ENCODE results near the gene CCDC91. TPM values are rescaled to one million over a fixed set of nuclear protein-coding genes. Genes with fewer than 3 reads are reported as not detected.

Gene CCDC91
- total RNA-seq, 1 experiment from 2014 or later: 35.9 TPM

DNA sequence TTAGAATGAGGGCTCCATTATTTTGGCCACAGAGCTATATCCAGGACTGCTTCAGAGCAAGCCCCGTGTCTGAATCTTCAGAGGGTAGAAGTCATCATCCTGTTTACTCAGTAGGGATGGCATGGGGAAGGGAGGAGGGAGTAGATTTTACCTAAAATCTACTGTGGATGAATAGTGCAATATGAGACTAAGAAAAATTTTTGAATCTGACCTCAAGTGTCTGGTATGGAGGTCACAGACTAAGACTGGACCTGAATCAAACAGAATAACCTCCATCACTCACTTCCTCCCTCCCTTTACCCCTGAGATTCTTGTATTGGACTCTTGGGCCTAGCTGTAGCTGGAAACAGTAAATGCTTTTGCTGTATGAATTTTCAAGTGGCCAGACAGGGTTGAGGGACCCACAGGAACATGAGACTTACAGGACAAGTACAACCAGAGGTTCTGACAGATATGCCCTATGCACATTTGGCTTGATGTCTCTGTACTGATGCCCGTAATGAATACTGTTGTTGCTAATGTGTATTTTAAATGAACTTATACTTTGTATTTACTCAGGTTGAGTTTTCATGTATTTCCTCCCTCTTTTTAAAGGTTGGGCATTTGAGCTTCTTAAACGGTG, 78.5 kb downstream of the CCDC91 start:
- BruUV-seq (replicated peaks): no TSS peak
- POLR2A ChIA-PET: no interaction called here
- intact Hi-C loops (cut with micrococcal nuclease): no loop called here
- TF ChIP-seq, protein P1, sequence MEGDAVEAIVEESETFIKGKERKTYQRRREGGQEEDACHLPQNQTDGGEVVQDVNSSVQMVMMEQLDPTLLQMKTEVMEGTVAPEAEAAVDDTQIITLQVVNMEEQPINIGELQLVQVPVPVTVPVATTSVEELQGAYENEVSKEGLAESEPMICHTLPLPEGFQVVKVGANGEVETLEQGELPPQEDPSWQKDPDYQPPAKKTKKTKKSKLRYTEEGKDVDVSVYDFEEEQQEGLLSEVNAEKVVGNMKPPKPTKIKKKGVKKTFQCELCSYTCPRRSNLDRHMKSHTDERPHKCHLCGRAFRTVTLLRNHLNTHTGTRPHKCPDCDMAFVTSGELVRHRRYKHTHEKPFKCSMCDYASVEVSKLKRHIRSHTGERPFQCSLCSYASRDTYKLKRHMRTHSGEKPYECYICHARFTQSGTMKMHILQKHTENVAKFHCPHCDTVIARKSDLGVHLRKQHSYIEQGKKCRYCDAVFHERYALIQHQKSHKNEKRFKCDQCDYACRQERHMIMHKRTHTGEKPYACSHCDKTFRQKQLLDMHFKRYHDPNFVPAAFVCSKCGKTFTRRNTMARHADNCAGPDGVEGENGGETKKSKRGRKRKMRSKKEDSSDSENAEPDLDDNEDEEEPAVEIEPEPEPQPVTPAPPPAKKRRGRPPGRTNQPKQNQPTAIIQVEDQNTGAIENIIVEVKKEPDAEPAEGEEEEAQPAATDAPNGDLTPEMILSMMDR (IDR thresholded peaks at IDR 0.05; ENCODE audit: unreplicated experiment): no peak
- Mint-ChIP-seq H3K9me3 (ENCODE audit: unreplicated experiment) (peaks cover 16% of the 10 kb centered on the region), H3K36me3 (ENCODE audit: insufficient read depth, unreplicated experiment) (no peaks in the 10 kb centered on the region), H3K4me3 (ENCODE audit: unreplicated experiment) (no peak overlapping the region), H3K27me3 (ENCODE audit: insufficient read depth, unreplicated experiment) (no peaks in the 10 kb centered on the region), H3K27ac (ENCODE audit: low read depth, unreplicated experiment) (no peak overlapping the region), H3K4me1 (ENCODE audit: insufficient read depth, unreplicated experiment) (no peaks in the 10 kb centered on the region)
- DNase-seq (ENCODE audit: unreplicated experiment): no peak
- CTCF ChIA-PET: no interaction called here

DNA sequence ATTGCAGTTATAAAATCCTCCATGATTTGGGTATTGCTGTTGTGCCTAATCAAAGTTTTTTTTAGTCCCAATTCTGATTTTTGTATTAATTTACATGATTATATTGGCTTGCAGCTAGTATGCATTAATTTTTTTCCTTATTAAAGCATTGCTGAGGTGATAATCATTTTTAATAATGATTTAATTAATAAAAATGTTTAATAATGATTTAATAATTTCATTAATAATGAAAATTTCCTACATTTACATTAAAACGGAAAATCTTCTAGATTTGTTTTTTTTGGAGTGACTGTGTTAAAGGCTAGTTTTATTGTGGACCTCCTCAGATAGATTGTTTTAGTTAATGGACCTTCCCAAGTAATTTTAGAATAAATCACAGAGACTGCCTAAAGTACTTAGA, 79.6 kb downstream of the CCDC91 start:
- H3K4me3 Mint-ChIP-seq (ENCODE audit: unreplicated experiment): no peak overlapping the region
- CTCF ChIA-PET: no interaction called here
- H3K27me3 Mint-ChIP-seq (ENCODE audit: insufficient read depth, unreplicated experiment): no peaks in the 10 kb centered on the region
- TF ChIP-seq, protein P1 (IDR thresholded peaks at IDR 0.05; ENCODE audit: unreplicated experiment): no peak
- no peaks in the 10 kb centered on the region for H3K4me1 Mint-ChIP-seq (ENCODE audit: insufficient read depth, unreplicated experiment)
- no peak for DNase-seq (ENCODE audit: unreplicated experiment)
- intact Hi-C loops (cut with micrococcal nuclease): no loop called here
- H3K27ac Mint-ChIP-seq (ENCODE audit: low read depth, unreplicated experiment): no peak overlapping the region
- peaks cover 16% of the 10 kb centered on the region for H3K9me3 Mint-ChIP-seq (ENCODE audit: unreplicated experiment)
- POLR2A ChIA-PET: no interaction called here
- H3K36me3 Mint-ChIP-seq (ENCODE audit: insufficient read depth, unreplicated experiment): no peaks in the 10 kb centered on the region
- BruUV-seq (replicated peaks): no TSS peak

DNA sequence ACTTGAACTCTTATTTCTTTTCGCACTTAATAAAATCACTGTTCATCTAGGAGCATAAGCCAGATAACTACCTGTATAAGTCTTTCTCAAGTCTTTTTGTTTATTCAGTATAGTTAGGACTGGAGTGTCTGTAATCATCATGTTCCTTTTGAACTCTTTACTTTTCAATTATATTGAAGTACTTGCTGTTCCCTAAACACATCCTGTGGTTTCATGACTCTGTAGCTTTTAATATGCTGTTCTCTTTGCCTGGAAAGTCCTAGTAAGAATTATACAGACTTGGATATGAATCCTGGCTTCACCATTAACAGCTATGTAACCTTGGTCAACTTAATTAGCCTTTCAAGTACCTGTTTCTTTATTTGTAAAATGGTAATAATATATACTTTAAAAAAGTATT, 88.2 kb downstream of the CCDC91 start:
- CTCF ChIA-PET: interaction anchor here (0.6 kb wide), 1 partner anchor 16 kb away, joined by 4 read pairs; no protein-coding TSS in a partner anchor
- TF ChIP-seq, protein P1 (IDR thresholded peaks at IDR 0.05; ENCODE audit: unreplicated experiment): no peak
- POLR2A ChIA-PET: interaction anchor here (0.9 to 1.1 kb wide), 2 partner anchors 15 to 86 kb away, joined by 4 to 7 read pairs; no protein-coding TSS in a partner anchor
- no peak for DNase-seq (ENCODE audit: unreplicated experiment)
- H3K27ac Mint-ChIP-seq (ENCODE audit: low read depth, unreplicated experiment): no peak overlapping the region
- H3K9me3 Mint-ChIP-seq (ENCODE audit: unreplicated experiment): no peaks in the 10 kb centered on the region
- H3K4me1 Mint-ChIP-seq (ENCODE audit: insufficient read depth, unreplicated experiment): no peaks in the 10 kb centered on the region
- intact Hi-C loops (cut with micrococcal nuclease): no loop called here
- H3K36me3 Mint-ChIP-seq (ENCODE audit: insufficient read depth, unreplicated experiment): no peaks in the 10 kb centered on the region
- BruUV-seq (replicated peaks): no TSS peak
- H3K4me3 Mint-ChIP-seq (ENCODE audit: unreplicated experiment): no peak overlapping the region
- no peaks in the 10 kb centered on the region for H3K27me3 Mint-ChIP-seq (ENCODE audit: insufficient read depth, unreplicated experiment)

DNA sequence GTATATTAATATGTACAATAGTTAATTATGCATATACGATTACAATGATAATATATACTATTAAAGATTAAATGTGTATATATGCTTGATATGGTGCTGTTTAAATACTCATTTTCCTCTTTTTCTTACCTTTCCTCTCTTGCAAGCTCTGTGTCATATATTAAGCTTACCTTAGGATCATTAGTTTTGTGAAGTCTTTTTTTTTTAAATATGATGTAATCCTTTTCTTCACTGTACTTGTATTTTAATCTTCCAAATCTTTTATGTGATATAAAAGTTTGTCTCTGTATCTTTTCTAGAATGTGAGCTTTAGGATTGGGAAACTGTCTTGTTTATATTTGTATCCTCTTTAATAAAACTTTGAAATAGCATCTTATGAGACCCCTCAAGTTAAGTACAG, 88.7 kb downstream of the CCDC91 start:
- H3K9me3 Mint-ChIP-seq (ENCODE audit: unreplicated experiment): no peaks in the 10 kb centered on the region
- BruUV-seq (replicated peaks): no TSS peak
- no peak for DNase-seq (ENCODE audit: unreplicated experiment)
- H3K4me3 Mint-ChIP-seq (ENCODE audit: unreplicated experiment): no peak overlapping the region
- ChIA-PET POLR2A (interaction anchor here (0.7 to 1.1 kb wide), 3 partner anchors 15 to 497 kb away, joined by 4 to 7 read pairs (median 5); no protein-coding TSS in a partner anchor), CTCF (interaction anchor here (0.6 kb wide), 1 partner anchor 17 kb away, joined by 4 read pairs; no protein-coding TSS in a partner anchor)
- H3K27me3 Mint-ChIP-seq (ENCODE audit: insufficient read depth, unreplicated experiment): no peaks in the 10 kb centered on the region
- H3K27ac Mint-ChIP-seq (ENCODE audit: low read depth, unreplicated experiment): no peak overlapping the region
- TF ChIP-seq, protein P1 (IDR thresholded peaks at IDR 0.05; ENCODE audit: unreplicated experiment): no peak
- intact Hi-C loops (cut with micrococcal nuclease): no loop called here
- H3K4me1 Mint-ChIP-seq (ENCODE audit: insufficient read depth, unreplicated experiment): no peaks in the 10 kb centered on the region
- H3K36me3 Mint-ChIP-seq (ENCODE audit: insufficient read depth, unreplicated experiment): no peaks in the 10 kb centered on the region

All from MCF 10A (cell line).